Cardiac septum (tissue), 1 donor: ENCODE data around the gene PTH. TPM values are rescaled to one million over a fixed set of nuclear protein-coding genes. Genes with fewer than 3 reads are reported as not detected.

Experiments
- DNase-seq: peaks from one replicate; pipeline ENCODE4 v3.0.0-alpha.2; 2020; ENCODE audit warnings: low spot score
- intact Hi-C: fragments of 100-400 bp; cut with DNase I; formaldehyde crosslinking; loops from one replicate; pipeline ENCODE4 v1.14.0; 2022
- total RNA-seq: library from RNA; stranded (reverse); fragmentation: NEBNext Ultra II Directional; extraction: Animal tissue kit (Norgen Biotek cat#: 25700); gene quantifications from one replicate; pipeline ENCODE4 v1.2.1, GENCODE V29; 2021
- donor health status: DM: no; HTN: no; CAD: no.

PTH gene
- total RNA-seq, 1 donor from 2014 or later: not detected

DNA sequence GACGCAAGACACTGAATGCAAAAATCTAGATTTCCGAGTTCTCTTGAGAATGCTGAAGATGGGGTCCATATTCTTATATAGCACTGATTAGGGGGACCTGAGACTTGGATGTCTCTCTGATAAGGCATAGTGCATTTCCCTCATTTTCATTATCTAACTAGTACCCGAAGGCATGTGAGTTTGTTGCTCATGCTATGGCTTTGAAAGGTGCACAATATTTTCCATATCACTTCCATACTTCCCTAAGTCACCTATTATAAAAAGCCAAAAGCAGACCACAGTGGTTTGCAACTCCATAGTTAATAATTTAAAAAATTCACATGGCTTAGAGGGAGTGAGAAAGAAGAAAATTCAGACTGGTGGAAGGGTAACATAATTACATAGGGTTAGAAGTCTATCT lies 34.5 kb downstream of the PTH start:
- no peak for DNase-seq
- intact Hi-C loops: loop anchor here (5.0 to 10.0 kb wide), 2 partner anchors 76 to 124 kb away; no protein-coding TSS in a partner anchor

DNA sequence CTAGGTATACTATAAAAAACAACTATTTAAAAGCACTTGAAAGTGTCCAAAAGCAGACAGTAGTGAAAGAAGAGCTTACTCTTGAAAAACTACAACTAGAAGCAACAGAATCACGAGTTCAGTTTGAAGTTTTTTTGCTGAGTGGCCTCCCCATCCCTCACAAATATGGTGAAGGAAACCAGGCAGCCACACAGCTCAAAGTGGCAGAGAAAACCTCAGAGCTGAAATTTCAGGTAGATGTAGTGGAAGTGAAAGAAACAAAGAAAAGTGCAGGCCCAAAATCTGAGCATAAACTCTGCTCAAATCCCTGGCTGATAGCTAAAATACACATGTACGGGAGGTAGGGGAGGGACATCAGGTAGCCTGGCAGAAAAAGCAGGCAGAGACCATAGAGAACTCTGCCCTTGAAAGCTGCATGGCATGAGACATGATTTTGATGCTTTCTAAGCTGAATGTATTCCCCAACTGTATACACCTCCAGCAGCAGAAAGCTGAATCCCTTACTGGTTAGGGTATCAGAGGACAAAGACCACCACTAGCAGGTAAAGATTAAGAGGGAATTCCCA lies 44.9 kb downstream of the PTH start:
- intact Hi-C loops: no loop called here
- no peak for DNase-seq

DNA sequence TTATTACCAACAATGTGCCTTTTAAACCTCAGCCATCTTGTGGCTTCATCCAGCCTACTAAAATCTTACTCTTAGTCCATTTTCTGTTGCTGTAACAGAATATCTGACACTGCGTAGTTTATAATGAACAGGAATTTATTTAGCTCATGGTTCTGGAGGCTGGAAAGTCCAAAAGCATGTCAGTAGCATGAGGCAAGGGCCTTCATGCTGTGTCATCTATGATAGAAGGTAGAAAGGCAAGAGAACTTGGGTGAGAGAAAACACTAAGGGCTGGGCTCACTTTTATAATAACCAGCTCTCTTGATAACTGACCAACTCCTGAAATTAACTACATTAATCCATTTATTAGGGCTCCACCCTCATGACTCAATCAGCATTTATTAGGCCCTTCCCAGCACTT lies 46.3 kb downstream of the PTH start:
- DNase-seq: no peak
- intact Hi-C loops: no loop called here

GRCh38 chr11:13448876-13449275 lies 46.9 kb downstream of the PTH start:
- DNase-seq: no peak
- intact Hi-C loops: no loop called here

- DNase-seq: no peak
- intact Hi-C loops: no loop called here
Observed at GRCh38 chr11:13446444-13446843, 49.4 kb downstream of the PTH start.

DNA sequence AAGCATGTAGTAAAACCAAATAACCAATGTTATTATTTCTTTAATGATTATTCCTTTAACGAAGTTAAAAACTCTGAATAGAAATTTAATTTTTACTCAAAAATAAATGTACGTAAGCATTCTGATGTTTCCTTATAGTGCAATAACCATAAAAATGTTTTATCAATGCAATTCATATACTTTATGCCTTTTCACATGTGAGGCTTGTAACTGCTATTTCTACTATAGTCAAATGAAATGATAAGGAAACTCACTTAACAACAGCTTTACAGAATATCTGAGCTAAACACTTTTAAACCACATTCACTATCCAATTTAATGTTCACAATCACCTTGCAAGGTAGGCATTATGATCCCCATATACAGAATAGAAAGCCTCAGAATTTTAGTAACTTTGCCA lies 50.2 kb downstream of the PTH start:
- DNase-seq: no peak
- intact Hi-C loops: no loop called here

Other genes with a start within 250 kb of the PTH start
- 11.6 TPM for gene BMAL1, start 218.2 kb downstream of the PTH start, total RNA-seq
- gene BTBD10, start 32.8 kb downstream of the PTH start, total RNA-seq: 31.3 TPM
- gene FAR1, start 172.7 kb upstream of the PTH start, total RNA-seq: 40.9 TPM